GM18505 (cell line): ENCODE measurements around the gene TMEM11.

ENCODE experiments used
- ATAC-seq: cut with Tn5 transposase; IDR thresholded peaks from one replicate; pipeline ENCODE4 v1.9.1; 2021; ENCODE audit not compliant: unreplicated experiment
- POLR2A ChIP-seq: IDR thresholded peaks from 4 replicates; pipeline ENCODE4 v1.6.1; 2011; ENCODE audit warnings: borderline replicate concordance; ENCODE audit not compliant: insufficient read depth, insufficient read length; ENCODE audit errors: extremely low read depth

TMEM11 gene

DNA sequence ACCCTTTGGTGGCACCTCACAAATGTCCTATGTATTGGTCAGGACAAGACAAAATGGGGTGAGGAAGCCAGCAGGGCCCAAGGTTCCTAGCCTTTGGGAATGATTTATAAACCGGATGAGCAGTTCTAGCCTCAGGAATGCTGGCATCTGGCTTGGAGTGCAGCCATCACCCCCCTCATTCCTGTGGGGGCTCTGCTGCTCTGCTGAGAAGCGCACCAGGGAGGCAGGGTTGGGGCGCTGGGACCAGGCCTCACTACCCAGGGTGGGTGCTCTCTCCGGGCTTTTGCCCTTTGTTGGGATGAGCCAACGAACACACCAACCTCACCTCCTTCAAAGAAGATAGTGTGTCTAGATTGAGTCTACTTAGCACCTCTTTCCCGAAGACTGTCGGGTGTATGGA, 39.2 kb downstream of the TMEM11 start:
- TF ChIP-seq POLR2A = no peak
- ATAC-seq = no peak

DNA sequence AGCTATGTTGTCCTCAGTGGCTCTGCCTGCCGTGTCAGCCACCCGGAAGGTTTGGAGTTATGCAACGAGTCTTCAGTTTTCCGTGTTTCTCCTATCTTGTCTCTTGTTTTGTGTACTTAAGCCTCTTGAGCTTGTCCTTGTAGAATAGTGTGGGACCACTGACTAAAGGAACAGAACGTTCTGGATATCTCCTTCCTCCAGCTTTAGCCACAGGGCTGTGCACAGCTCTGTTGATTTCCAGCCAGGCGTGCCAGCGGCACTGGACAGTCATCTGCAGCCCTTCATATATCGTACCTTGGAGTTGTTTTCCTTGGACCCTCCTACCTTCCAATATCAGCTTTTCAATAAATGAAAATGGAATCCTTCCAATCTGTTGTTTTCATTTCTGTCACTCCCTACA, 39.8 kb downstream of the TMEM11 start:
- TF ChIP-seq POLR2A = no peak
- no peak for ATAC-seq

DNA sequence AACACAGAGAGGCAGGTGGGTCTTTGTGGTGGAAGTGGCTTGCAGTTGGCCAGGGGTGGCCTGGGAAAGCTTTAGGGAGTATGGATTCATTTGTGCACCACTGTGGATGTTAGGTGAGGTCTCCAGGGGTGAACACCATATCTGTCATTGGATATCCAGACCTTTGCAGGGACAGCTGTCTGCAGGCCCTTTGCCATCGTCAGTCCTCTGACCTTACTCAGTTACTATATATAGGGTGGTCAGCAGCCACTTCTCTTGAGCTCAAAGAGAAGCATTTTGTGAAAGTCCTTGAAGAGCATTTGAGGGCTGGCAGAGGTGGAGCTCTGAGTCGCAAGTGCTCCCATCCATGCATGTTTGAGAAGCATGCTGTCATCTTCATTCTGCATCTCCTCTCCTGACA, 40.4 kb downstream of the TMEM11 start:
- no peak for TF ChIP-seq POLR2A
- no peak for ATAC-seq

DNA sequence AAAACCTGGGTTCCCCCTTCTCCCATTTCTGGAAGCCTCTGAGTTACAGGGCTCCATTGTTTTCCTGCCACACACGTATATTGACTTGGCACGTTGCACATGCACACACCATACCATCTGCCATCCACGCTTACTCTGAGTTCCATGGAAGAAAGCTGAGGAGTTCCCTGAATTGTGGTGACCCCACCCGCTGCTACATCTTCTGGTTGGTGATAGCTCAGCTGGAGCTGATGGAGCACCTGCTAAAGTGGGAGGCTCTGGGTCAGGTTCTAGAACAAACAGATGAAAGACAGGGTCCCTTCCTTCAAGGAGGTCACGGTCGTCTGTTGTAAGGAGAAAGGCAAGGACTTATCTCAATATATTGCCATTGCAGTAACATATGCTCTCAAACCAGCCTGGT, 41.1 kb downstream of the TMEM11 start:
- ATAC-seq = no peak
- TF ChIP-seq POLR2A = no peak

DNA sequence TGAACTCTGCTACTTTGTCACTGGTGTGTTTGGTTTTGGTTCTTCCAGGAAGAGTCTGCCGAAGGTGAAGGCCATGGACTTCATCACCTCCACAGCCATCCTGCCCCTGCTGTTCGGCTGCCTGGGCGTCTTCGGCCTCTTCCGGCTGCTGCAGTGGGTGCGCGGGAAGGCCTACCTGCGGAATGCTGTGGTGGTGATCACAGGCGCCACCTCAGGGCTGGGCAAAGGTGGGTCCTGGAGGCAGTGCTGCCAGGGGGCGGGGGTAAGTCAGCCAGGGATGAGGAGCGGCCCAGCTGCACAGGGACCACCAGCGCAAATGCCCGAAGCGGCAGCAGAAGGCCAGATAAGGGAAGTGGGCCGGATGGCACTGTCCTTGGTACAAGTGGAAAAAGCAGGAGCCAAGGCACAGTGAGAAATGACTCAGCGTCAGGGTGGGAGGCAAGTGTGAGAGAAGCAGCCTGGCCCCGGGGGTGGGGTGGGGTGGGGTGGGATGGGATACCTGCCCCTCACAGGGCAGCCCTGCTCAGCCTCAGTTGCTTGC, 41.9 kb downstream of the TMEM11 start:
- TF ChIP-seq POLR2A = no peak
- ATAC-seq = no peak

DNA sequence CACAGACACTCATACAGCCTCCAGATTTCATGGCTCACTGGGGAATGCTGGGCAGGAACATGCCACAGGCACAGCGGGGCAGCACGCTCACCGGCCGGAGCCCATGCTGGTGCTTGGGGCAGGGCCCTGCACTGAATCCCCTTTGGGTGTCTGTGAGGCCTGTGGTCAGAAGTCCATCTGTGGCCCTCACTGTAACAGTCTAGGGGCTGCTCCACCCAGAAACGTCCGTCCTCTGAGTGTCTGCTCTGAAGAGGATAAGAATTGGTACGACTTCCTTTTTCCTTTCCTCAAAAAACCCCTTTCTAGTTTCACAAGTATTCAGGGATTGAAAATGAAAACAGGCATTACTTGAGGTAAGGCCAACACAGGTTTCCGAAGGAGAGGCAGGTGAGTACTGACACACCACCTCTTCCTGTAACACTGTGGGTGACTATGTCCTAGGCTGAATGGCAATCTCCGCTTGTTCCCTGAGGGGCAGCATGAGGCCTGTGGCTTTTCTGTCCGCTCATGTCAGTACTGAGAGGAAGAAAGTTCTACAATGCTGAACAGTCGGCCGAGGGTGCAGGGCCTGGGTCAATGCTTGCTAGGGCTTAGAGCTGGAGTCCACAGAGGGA, 42.5 kb downstream of the TMEM11 start:
- no peak for TF ChIP-seq POLR2A
- ATAC-seq = peak; percentile 60

DNA sequence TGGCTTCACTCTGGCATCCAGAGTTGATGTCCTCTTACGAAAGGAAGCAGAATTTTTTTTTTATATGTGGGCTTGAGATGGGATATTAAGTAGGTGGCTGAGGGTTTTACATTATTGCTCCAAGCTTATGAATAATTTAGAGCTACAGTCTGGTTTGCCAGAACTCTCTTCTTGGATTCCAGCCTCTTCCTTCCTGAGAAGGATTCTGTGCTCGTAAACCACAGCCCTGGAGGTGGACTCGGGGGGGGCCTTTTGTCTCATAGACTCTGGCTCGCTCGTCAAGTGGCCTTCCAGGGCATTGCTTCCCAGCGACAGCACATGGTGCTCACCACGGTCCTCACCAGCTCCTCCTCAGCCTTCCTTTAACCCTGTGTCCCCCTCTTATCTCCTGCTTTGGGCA, 43.2 kb downstream of the TMEM11 start:
- no peak for ATAC-seq
- no peak for TF ChIP-seq POLR2A

DNA sequence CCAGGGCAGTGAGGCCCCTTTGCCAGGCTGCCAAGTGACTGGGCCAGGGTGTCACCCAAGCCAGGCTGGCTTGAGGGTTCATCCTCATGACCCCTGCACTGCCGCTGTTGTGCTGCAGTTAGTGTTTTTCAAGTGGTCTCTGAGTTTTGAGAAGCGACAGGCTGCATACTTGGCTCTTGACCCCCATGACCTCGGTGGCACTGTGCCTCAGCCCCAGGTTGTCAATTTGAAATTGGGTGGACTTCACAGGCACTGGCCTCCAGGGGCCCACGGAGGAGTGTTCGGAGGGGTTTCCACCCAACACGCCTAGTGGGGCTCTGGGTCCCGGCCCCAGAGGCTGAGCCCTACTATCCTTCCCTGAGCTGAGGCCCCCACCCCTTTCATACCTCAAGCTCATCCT, 44.5 kb downstream of the TMEM11 start:
- TF ChIP-seq POLR2A = no peak

DNA sequence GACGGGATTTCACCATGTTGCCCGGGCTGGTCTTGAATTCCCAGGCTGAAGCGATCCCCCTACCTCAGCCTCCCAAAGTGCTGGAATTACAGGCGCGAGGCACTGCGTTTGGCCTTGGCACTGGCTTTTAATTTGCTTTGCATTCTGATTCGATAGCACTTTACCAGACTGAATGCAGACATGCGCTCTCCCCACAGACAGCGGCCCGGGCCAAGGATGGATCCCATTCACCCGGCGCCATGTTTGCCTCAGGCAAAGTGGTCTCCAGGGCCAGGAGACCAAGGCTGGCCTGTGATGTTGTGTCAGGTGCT, 45.5 kb downstream of the TMEM11 start:
- TF ChIP-seq POLR2A = no peak

More for the DNA sequence above, 44.5 kb downstream of the TMEM11 start:
- ATAC-seq = no peak

DNA sequence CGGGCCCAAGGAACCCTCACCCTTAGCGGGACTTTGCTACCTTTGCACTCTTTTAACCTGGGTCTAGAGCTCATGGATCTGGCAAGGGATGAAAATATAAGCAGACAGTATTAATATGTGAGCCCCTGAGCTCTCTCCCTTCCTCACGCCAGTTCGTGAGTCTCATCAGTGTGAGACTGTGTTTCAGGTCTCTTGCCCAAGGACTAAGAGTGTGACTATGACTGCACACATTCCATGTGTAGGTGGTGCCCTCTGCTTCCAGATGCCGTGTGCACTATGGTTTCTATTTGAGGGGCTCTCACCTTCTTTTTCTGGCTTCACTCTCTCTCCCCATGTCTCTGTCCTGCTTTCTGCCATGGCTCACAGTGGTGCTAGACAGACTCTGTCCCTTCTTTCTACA, 46.7 kb downstream of the TMEM11 start:
- TF ChIP-seq POLR2A = no peak
- no peak for ATAC-seq

More for the DNA sequence above, 45.5 kb downstream of the TMEM11 start:
- ATAC-seq = no peak

DNA sequence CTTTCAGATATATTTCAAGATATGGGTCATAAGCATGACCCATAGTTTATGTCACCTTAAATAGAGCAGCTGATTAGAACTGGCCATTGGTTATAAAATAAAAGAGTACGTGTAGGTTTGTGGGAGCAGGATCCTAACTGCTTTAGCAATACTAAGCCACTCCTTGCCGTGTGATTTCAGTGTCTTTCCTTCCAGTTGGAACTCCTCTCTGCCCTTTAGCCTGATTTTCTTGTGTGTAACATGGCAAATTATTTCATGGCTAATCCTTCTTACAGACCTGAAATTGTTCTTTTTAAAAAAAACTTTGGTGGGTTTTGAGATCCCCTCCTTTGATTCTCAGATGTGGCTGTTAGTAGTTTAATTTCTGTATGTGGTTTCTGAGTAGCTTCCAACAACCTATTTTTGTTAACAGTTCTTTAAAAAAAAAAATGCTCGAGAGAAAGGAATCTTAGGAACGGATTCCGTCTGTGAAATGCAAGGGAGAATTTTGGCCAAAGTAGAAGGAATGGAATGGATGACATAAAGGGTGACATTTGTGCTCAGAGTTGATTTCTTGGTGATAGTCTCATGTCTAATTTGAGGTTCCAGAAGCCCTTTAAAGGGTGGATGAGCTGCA, 47.3 kb downstream of the TMEM11 start:
- ATAC-seq = no peak
- TF ChIP-seq POLR2A = no peak

DNA sequence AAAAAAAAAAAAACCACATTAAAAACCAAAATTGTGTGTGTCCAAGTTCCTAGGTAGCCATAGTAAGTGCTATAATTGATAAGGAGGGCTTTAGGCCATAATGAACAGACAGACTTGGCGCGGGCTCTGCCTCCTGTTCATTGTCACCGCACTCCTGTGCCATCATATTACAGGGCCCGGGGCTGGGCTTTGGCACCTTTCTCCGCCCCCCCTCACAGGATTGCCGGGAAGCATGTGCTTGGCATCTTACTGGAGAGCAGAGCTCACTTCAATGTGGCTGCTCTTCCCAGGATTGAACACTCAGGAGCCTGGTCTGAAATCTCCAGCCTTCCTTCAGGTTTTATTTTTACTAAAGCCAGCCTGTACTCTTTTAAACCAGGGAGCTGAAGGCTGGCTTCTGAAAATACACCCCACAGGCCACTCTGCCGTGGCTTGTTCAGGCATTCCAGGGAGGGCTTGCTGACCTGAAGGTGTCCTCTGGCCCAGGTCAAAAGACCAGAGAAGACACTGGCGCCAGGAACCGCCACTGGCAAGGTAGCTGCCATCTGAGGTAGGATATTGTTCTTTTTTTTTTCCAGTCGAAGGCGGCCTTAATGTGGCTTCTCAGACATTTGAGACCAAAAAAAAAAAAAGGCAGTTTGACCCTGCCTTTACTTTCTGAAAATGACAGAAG, 47.9 kb downstream of the TMEM11 start:
- no peak for TF ChIP-seq POLR2A
- no peak for ATAC-seq

DNA sequence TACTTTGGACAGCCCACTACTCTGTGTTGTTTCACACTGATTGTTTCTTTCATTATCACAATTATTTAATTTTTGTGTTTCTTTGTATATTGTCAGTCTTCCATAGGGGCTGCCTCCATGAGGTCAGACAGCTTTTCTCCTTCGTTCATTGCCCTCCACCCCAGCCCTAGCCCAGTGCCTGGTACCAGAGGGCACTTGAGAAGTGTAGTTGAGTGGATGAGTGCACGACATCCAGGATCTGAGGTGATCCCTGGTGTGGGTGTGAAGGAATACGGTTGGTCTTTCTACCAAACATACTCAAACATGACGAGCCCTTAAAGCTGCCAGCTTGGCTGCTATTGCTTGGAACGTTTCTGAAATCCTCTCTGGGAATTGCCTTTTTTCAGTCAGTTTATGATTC, 49.3 kb downstream of the TMEM11 start:
- no peak for ATAC-seq
- no peak for TF ChIP-seq POLR2A

DNA sequence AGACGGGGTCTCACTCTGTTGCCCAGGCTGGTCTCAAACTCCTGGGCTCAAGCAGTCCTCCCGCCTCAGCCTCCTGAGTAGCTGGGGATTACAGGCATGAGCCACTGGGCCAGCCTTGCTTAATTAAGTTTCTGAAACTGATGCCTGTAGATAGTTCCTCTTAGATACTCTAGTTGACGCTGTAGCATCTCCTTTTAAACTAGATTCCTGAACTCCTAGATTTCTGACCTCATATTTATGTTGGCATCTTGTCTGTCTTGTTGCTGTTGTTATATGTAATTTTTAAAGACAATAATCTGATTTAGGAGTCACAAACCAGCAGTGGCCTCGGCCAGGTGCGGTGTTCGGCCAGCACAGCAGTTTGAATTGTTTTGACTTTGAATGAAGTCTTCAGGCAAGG, 49.7 kb downstream of the TMEM11 start:
- TF ChIP-seq POLR2A = no peak
- no peak for ATAC-seq
